Nephron progenitor cell (in vitro differentiated cells): ENCODE data around the gene TNFRSF14.

Experiments used
- DNase-seq: peaks from one replicate; pipeline ENCODE4 v3.0.0; 2021
- H3K27ac Mint-ChIP-seq: 2 replicates; pipeline ENCODE4 v1.8.0; 2021; ENCODE audit warnings: mild to moderate bottlenecking, moderate library complexity, mixed read lengths
- H3K27me3 Mint-ChIP-seq: 2 replicates; pipeline ENCODE4 v1.8.0; 2021; ENCODE audit warnings: mild to moderate bottlenecking, low read depth, mixed read lengths; ENCODE audit not compliant: poor library complexity
- H3K36me3 Mint-ChIP-seq: 2 replicates; pipeline ENCODE4 v1.8.0; 2021; ENCODE audit warnings: low read depth, mixed read lengths
- H3K4me1 Mint-ChIP-seq: 2 replicates; pipeline ENCODE4 v1.8.0; 2021; ENCODE audit warnings: mixed read lengths
- H3K4me3 Mint-ChIP-seq: 2 replicates; pipeline ENCODE4 v1.8.0; 2021; ENCODE audit warnings: mild to moderate bottlenecking, moderate library complexity, mixed read lengths
- H3K9me3 Mint-ChIP-seq: 2 replicates; pipeline ENCODE4 v1.8.0; 2021; ENCODE audit warnings: mild to moderate bottlenecking, moderate library complexity, mixed read lengths
- TF ChIP-seq, protein P1 (sequence below): fragments of 200-600 bp; sonication (generic); IDR thresholded peaks from 2 replicates; pipeline ENCODE4 v1.5.0; 2021; ENCODE audit warnings: antibody characterized with exemption

The TNFRSF14 gene

DNA sequence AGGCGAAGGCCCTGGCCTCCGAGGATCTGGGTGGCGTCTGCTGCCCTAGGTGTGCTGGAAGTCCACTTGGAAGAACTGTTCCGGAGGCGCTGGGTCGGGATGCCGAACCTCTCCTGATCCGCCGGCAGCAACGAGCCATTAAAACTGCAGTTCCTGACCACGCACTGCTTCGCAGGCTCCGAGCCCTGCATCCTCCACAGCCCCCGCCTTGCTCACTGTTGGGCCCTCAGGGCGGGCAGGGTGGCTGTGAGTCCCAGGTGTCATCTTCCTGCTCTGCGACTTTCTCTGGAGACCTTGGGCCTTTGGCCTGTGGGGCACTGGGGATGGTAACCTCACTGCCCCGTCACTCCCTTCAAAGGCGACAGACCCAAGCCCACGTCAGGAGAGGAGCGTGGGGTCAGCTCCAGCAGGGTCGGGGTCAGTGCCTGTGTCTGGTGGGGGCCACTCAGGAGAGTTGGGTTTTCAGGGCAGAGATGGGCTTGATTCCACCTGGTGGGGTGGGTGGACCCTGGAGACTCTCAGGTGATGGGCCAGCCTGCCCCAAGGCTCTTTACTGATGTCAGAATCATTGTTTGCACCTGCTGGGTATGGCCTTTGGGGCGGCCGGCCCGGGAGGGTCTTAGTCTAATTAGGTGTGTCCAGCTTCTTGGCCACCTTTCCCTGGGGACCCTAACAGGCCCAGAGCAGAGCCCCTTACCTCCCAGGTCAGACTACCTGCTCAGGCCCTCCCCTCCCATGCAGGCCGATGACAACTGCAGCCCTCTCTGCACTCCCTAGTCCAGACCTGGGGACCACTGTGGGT is 33.5 kb downstream of the TNFRSF14 start:
- Mint-ChIP-seq H3K4me1 (peaks cover 10% of the 10 kb centered on the region), H3K27me3 (no peaks in the 10 kb centered on the region), H3K27ac (no peak overlapping the region), H3K9me3 (peaks cover 5% of the 10 kb centered on the region), H3K36me3 (peaks cover 10% of the 10 kb centered on the region), H3K4me3 (no peak overlapping the region)
- TF ChIP-seq, protein P1, sequence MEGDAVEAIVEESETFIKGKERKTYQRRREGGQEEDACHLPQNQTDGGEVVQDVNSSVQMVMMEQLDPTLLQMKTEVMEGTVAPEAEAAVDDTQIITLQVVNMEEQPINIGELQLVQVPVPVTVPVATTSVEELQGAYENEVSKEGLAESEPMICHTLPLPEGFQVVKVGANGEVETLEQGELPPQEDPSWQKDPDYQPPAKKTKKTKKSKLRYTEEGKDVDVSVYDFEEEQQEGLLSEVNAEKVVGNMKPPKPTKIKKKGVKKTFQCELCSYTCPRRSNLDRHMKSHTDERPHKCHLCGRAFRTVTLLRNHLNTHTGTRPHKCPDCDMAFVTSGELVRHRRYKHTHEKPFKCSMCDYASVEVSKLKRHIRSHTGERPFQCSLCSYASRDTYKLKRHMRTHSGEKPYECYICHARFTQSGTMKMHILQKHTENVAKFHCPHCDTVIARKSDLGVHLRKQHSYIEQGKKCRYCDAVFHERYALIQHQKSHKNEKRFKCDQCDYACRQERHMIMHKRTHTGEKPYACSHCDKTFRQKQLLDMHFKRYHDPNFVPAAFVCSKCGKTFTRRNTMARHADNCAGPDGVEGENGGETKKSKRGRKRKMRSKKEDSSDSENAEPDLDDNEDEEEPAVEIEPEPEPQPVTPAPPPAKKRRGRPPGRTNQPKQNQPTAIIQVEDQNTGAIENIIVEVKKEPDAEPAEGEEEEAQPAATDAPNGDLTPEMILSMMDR: no peak
- no peak for DNase-seq

GRCh38 chr1:2590233-2591141 is 34.3 kb downstream of the TNFRSF14 start:
- Mint-ChIP-seq H3K9me3 (peaks cover 5% of the 10 kb centered on the region), H3K36me3 (peaks cover 10% of the 10 kb centered on the region), H3K4me3 (no peak overlapping the region), H3K27me3 (no peaks in the 10 kb centered on the region), H3K27ac (no peak overlapping the region), H3K4me1 (peaks cover 2% of the 10 kb centered on the region)
- DNase-seq: no peak
- TF ChIP-seq, protein P1: no peak

- no peak overlapping the region for H3K4me3 Mint-ChIP-seq
- no peaks in the 10 kb centered on the region for H3K4me1 Mint-ChIP-seq
- no peaks in the 10 kb centered on the region for H3K27me3 Mint-ChIP-seq
- H3K36me3 Mint-ChIP-seq: peaks cover 10% of the 10 kb centered on the region
- DNase-seq: no peak
- no peak overlapping the region for H3K27ac Mint-ChIP-seq
- peaks cover 5% of the 10 kb centered on the region for H3K9me3 Mint-ChIP-seq
- TF ChIP-seq, protein P1: no peak
Observed at GRCh38 chr1:2591233-2591580, 35.0 kb downstream of the TNFRSF14 start.

DNA sequence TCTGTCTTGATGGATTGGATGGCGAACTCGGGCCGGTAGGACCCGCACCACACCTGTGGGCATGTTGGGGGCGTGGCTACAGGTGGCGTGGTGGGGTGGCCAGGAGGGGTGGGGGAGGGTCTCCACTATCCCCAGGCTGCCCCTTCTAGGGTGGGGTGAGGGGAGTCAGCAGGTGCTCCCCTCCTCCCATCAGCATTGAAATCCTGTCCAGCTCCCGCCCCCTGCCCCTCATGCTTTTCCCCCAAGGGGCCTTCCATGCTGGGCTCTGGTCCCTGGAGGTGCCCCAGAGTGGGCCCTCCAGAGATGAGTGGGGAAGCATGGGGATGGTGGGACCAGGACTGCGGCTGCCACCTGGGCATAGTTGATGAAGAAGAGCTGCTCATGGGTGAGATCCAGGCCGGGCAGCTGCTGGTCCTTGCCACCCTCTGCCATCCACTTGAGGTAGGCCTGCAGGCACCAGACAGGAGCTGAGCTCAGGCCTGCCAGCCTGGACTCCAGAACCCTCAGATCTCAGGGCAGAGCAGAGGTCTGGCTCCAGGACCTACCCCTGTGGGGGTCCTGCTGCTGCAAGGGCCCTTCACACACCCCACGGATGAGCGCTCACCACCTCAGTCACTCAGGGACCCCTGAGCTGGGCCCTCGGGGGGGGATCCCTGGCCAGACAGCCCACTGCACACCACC is 35.5 kb downstream of the TNFRSF14 start:
- Mint-ChIP-seq H3K4me3 (no peak overlapping the region), H3K9me3 (peaks cover 5% of the 10 kb centered on the region), H3K36me3 (peaks cover 10% of the 10 kb centered on the region), H3K27ac (no peak overlapping the region), H3K4me1 (no peaks in the 10 kb centered on the region), H3K27me3 (no peaks in the 10 kb centered on the region)
- TF ChIP-seq, protein P1: no peak
- no peak for DNase-seq

GRCh38 chr1:2592672-2593071 is 36.5 kb downstream of the TNFRSF14 start:
- Mint-ChIP-seq H3K27me3 (peaks cover 4% of the 10 kb centered on the region), H3K27ac (no peak overlapping the region)

More at GRCh38 chr1:2592672-2593071, 36.5 kb downstream of the TNFRSF14 start:
- Mint-ChIP-seq H3K4me1 (peaks cover 5% of the 10 kb centered on the region), H3K4me3 (no peak overlapping the region), H3K9me3 (peaks cover 5% of the 10 kb centered on the region), H3K36me3 (peaks cover 10% of the 10 kb centered on the region)
- TF ChIP-seq, protein P1: no peak
- DNase-seq: no peak
